GM18498 (cell line): ENCODE measurements around the gene TSPAN9.

Source experiments
- ATAC-seq: cut with Tn5 transposase; IDR thresholded peaks from one replicate; pipeline ENCODE4 v1.9.1; 2021; ENCODE audit warnings: mild to moderate bottlenecking, moderate library complexity; ENCODE audit not compliant: unreplicated experiment

The TSPAN9 gene

GRCh38 chr12:3243376-3244084 lies 166.4 kb downstream of the TSPAN9 start:
- ATAC-seq, result no peak

GRCh38 chr12:3244219-3244750 lies 167.1 kb downstream of the TSPAN9 start:
- ATAC-seq, result no peak

- ATAC-seq, result no peak
These were observed 169.1 kb downstream of the TSPAN9 start for GRCh38 chr12:3246253-3246652.

GRCh38 chr12:3247077-3247476 lies 169.9 kb downstream of the TSPAN9 start:
- ATAC-seq, result no peak

GRCh38 chr12:3247629-3248161 lies 170.5 kb downstream of the TSPAN9 start:
- ATAC-seq, result no peak

GRCh38 chr12:3249081-3249800 lies 172.1 kb downstream of the TSPAN9 start:
- ATAC-seq, result no peak

- ATAC-seq, result no peak
These were observed 172.9 kb downstream of the TSPAN9 start for GRCh38 chr12:3250034-3250433.

- ATAC-seq, result no peak
These were observed 173.4 kb downstream of the TSPAN9 start for GRCh38 chr12:3250576-3250975.

DNA sequence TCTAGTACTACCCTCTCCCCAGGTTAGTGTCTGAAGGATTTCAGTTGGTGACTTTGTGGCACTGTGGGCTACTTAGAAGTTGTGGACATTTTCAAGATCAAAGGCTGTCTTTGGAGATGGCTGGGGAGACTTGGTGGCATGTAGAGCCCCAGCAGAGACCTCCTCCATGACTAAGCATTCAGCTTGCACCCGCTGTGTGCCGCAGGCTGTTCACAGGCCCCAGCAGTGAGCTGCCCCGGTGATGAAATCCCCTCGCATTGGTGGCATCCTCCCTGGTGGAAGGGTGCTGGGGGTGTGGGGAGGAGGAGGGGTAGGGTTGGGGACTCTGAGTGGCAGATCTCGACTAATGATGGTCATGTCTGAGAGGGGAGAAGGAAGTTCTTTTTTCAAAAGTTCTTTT lies 173.9 kb downstream of the TSPAN9 start:
- ATAC-seq, result no peak

DNA sequence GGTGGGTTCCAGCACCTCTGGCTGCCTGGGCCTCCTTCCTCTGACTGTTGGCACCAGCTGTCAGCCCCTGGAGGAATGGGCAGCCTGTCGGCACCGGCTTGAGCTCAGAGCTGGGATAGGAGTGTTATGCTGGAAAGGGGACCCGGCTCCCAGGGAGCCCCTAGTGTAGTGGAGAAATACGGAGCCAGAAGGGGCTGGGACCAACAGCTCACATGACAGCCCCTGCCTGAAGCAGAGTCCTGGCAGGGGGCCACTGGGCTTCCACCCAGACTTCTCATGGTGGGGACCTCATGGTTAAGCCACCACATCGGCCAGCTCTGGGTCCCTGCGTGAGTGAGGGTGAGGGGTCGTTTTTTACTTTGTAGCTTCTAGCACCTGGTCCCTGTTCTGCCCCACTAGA lies 174.5 kb downstream of the TSPAN9 start:
- no peak for ATAC-seq

- no peak for ATAC-seq
These were observed 175.3 kb downstream of the TSPAN9 start for GRCh38 chr12:3252450-3252891.

GRCh38 chr12:3253682-3254275 lies 176.6 kb downstream of the TSPAN9 start:
- no peak for ATAC-seq

- ATAC-seq, result no peak
These were observed 177.9 kb downstream of the TSPAN9 start for GRCh38 chr12:3255057-3255456.

DNA sequence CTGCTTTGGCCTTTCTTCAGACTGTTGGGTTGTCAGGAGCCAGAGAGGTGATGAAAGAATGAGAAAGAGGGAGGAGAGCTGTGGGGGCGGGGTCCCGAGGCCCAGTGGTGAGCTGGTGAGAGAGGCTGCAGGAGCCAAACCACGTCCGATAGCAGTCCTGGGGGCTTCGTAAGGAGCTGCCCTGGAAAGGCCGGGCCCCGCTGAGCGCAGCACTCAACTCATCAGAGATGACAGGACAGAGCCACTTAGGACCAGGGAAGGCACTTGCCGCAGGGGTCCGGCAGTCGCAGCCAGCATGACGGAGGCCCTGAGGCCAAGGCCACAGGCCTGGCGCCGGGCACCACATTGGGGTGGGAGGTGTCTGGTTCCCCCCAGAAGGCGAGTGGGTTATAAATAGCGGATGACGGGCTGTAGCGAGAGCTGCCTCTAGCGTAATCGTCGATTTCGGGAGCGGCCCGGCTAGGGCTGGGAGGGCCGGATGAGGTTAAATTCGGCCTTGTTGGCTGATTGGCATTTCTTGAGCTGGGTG lies 179.0 kb downstream of the TSPAN9 start:
- no peak for ATAC-seq

DNA sequence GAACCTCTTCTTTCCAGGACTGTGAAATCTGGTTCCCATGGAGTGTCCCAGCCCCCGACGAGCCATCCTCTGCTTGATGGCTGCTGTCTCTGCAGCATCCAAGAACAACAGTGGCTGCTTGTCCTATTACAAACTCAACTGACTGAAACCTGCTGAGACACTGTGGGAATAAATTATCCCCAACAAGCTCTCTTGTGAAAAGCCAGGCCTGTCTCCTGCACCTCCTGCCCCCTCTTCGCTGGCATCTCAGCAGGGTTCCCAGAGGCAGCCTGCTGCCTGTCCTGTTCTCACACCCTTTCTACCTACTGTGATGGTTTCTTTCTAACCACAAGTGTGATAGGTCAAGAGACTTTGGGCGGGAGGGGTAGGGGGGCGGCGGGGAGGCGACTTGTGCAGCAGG lies 180.2 kb downstream of the TSPAN9 start:
- no peak for ATAC-seq

DNA sequence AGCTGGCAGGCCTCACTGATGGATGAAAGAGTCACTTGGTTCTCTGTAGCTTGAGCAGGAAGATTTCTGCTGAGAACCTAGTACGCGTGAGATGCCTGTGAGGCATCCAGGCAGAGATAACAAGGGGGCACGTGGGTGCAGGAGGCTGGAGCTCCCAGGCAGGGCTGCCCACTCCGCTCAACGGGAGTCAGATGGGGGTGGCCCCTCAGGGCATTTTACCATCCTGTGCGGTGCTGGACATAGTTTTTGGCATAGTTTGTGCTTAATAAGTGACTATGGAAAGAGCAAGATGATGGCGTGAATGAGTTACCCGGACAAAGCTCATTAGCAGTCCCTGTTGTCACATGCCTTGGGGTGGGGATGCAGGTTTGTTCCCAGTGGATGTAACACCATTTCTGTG lies 182.8 kb downstream of the TSPAN9 start:
- no peak for ATAC-seq

DNA sequence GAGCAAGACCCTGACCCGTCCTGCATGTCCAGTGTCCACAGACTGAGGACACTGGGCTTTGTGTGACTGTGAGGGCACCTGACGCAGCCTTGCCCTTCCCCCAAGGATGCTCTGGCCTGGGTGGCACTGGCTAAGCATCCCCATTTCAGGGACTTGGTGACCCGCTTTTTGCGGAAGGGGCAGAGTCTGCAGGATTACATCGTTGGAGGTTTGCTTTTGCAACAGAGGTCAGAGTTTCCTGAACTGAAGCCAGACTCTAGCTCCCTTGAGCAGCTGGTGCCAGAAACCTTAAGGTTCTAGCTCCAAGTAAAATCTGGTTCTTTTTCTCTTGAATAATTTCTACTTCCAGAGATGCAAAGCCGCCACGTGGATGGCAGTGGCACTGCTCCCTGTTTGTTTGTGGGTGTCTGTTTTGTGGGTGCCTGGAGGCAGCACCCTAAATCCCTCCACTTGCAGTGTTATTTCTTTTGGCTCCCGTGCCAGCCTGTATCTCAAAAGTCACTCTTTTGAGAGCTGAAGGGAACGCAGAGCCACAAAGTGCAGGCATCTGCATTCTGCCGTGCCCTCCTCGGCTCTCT lies 184.7 kb downstream of the TSPAN9 start:
- ATAC-seq, result no peak

- ATAC-seq, result no peak
These were observed 185.3 kb downstream of the TSPAN9 start for GRCh38 chr12:3262470-3262869.

GRCh38 chr12:3263282-3263681 lies 186.1 kb downstream of the TSPAN9 start:
- no peak for ATAC-seq

DNA sequence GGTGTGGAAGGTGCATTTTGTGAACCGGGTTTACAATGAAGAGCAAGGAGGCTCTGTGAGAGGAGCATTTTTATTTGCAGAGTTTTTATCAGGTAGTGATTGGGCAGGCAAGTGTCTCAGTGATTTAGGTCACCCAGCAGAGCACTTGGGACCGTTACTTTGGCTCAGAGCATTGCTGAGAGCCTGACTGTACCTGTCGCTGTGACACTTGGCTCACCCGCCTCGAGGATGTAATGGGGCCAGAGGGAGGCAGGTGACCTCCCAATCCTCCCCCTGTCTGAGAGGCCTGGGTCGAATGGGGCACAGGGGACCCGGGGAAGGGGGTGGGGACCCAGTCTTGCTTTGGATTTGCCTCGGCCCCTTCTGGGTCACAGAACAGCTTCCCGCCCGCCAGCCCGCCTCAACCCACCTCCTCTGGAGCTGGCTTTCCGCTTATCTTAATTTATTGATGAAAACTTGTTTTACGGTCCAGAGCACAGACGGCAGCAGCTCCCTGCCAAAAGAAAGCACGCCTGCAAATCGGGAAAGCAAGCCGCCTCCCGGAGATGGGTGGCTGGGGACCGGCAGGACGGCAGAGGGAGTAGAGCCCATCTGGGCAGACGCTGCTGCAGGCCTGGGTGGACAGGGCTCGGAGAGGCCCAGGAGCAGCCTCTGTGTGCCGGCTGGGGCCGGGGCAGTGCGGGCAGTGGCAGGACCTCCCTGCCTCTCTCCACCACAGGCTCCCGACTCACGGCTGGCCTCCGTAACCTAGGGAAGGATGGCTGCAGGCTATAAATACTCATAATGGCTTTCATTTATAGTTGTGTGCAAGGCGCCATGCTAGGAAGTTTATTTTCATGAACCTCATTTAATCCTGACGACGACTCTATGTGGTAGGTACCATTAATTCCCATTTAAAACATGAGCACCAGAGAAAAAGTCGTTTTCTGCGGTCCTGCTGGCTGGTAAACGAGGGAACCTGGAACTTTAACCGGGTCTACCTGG lies 187.1 kb downstream of the TSPAN9 start:
- no peak for ATAC-seq
